Neural cell (in vitro differentiated cells): ENCODE measurements around the gene NOL7. TPM values are rescaled to one million over a fixed set of nuclear protein-coding genes. Genes with fewer than 3 reads are reported as not detected.

Source experiments
- H2AFZ ChIP-seq: fragments of 200-600, 300-800 bp; sonication (generic), shearing (Covaris generic); 2 replicates; pipeline ENCODE4 v1.6.0; 2014; ENCODE audit warnings: low read depth, mild to moderate bottlenecking, antibody characterized with exemption, low read length, moderate library complexity
- H3F3A ChIP-seq: fragments of 200-600 bp; shearing (Covaris generic); 2 replicates; pipeline ENCODE4 v1.6.1; 2016; ENCODE audit warnings: mild to moderate bottlenecking, moderate library complexity, mixed read lengths, antibody characterized with exemption, low read length; ENCODE audit not compliant: insufficient read depth, poor library complexity, severe bottlenecking
- H3K27ac ChIP-seq: fragments of 200-600, 300-800 bp; sonication (generic), shearing (Covaris generic); 2 replicates; pipeline ENCODE4 v1.5.1; 2014; ENCODE audit warnings: mild to moderate bottlenecking, low read length, moderate library complexity
- H3K27me3 ChIP-seq: fragments of 300-800, 200-600 bp; sonication (generic), shearing (Covaris generic); 2 replicates; pipeline ENCODE4 v1.6.0; 2014; ENCODE audit warnings: mild to moderate bottlenecking, low read depth, low read length, moderate library complexity; ENCODE audit not compliant: insufficient read depth
- H3K36me3 ChIP-seq: fragments of 300-800, 200-600 bp; sonication (generic), shearing (Covaris generic); 2 replicates; pipeline ENCODE4 v1.5.1; 2014; ENCODE audit warnings: mild to moderate bottlenecking, antibody characterized with exemption, low read length, moderate library complexity; ENCODE audit not compliant: insufficient read depth
- H3K4me2 ChIP-seq: fragments of 300-800, 200-600 bp; sonication (generic), shearing (Covaris generic); 2 replicates; pipeline ENCODE4 v1.6.0; 2014; ENCODE audit warnings: mild to moderate bottlenecking, low read length
- H3K4me3 ChIP-seq: fragments of 300-800, 200-600 bp; sonication (generic), shearing (Covaris generic); 2 replicates; pipeline ENCODE4 v1.5.1; 2014; ENCODE audit warnings: mild to moderate bottlenecking, low read length, moderate library complexity
- H3K79me2 ChIP-seq: fragments of 200-600 bp; shearing (Covaris generic); replicated peaks from 2 replicates; pipeline ENCODE4 v1.6.0; 2014; ENCODE audit warnings: mild to moderate bottlenecking, low read length, moderate library complexity; ENCODE audit not compliant: insufficient read depth
- H3K9ac ChIP-seq: fragments of 300-800, 200-600 bp; sonication (generic), shearing (Covaris generic); 2 replicates; pipeline ENCODE4 v1.6.1; 2016; ENCODE audit warnings: mild to moderate bottlenecking, low read length, mixed read lengths
- H3K9me2 ChIP-seq: fragments of 200-600 bp; shearing (Covaris generic); 2 replicates; pipeline ENCODE4 v1.6.1; 2016; ENCODE audit warnings: mild to moderate bottlenecking, low read length, mixed read lengths; ENCODE audit not compliant: insufficient read depth
- H3K9me3 ChIP-seq: fragments of 200-600, 300-800 bp; sonication (generic), shearing (Covaris generic); 2 replicates; pipeline ENCODE4 v1.6.1; 2016; ENCODE audit warnings: mild to moderate bottlenecking, mixed run types, low read length, moderate library complexity, mixed read lengths
- H4K20me1 ChIP-seq: fragments of 200-600 bp; shearing (Covaris generic); 2 replicates; pipeline ENCODE4 v1.6.1; 2016; ENCODE audit warnings: mild to moderate bottlenecking, mixed run types; ENCODE audit not compliant: insufficient read depth
- CTCF ChIP-seq: fragments of 450-650 bp; IDR thresholded peaks from 2 replicates; pipeline ENCODE4 v1.5.1; 2014; ENCODE audit warnings: antibody characterized with exemption, mild to moderate bottlenecking, moderate library complexity; ENCODE audit not compliant: poor library complexity, severe bottlenecking
- EP300 ChIP-seq: fragments of 450-650 bp; conservative IDR thresholded peaks from 2 replicates; pipeline ENCODE4 v1.6.1; 2014; ENCODE audit warnings: antibody characterized with exemption, mild to moderate bottlenecking, moderate library complexity; ENCODE audit not compliant: poor library complexity, severe bottlenecking
- EZH2 ChIP-seq: fragments of 200-600, 300-800 bp; shearing (Covaris generic), sonication (generic); IDR thresholded peaks from 2 replicates; pipeline ENCODE4 v1.6.1; 2014; ENCODE audit warnings: antibody characterized with exemption, low read length, borderline replicate concordance, mild to moderate bottlenecking; ENCODE audit not compliant: insufficient read depth, poor library complexity, severe bottlenecking
- MXI1 ChIP-seq: fragments of 450-650 bp; conservative IDR thresholded peaks from 2 replicates; pipeline ENCODE4 v1.6.1; 2014; ENCODE audit warnings: antibody characterized with exemption, mild to moderate bottlenecking; ENCODE audit not compliant: poor library complexity, severe bottlenecking
- POLR2AphosphoS5 ChIP-seq: IDR thresholded peaks from 2 replicates; pipeline ENCODE4 v1.6.1; 2012
- RAD21 ChIP-seq: fragments of 450-650 bp; conservative IDR thresholded peaks from 2 replicates; pipeline ENCODE4 v1.6.1; 2014; ENCODE audit warnings: antibody characterized with exemption, mild to moderate bottlenecking, moderate library complexity
- REST ChIP-seq: IDR thresholded peaks from 2 replicates; pipeline ENCODE4 v1.6.1; 2012; ENCODE audit warnings: borderline replicate concordance
- SMC3 ChIP-seq: fragments of 450-650 bp; conservative IDR thresholded peaks from 2 replicates; pipeline ENCODE4 v1.6.1; 2014; ENCODE audit warnings: antibody characterized with exemption, mild to moderate bottlenecking, moderate library complexity; ENCODE audit not compliant: poor library complexity
- TAF1 ChIP-seq: IDR thresholded peaks from 2 replicates; pipeline ENCODE4 v1.6.1; 2012; ENCODE audit warnings: low read depth
- polyA plus RNA-seq: library from polyadenylated mRNA; depleted of rRNA; stranded (reverse); fragments of >200 nt; gene quantifications from 2 replicates; pipeline ENCODE4 v1.2.3, GENCODE V29; 2014

The NOL7 gene
- polyA plus RNA-seq, 1 donor from 2014 or later: 117 TPM

- H3K9me3 ChIP-seq: no peaks in the 10 kb centered on the region
- H3K27ac ChIP-seq: no peak overlapping the region
- no peak overlapping the region for H3K4me2 ChIP-seq
- no peaks in the 10 kb centered on the region for H4K20me1 ChIP-seq
- TF ChIP-seq CTCF: no peak
- TF ChIP-seq MXI1: no peak
- no peak for TF ChIP-seq EP300
- TF ChIP-seq SMC3: no peak
- no peak overlapping the region for H3K4me3 ChIP-seq
- no peaks in the 10 kb centered on the region for H3K27me3 ChIP-seq
- peaks cover 4% of the 10 kb centered on the region for H3F3A ChIP-seq
- H3K9me2 ChIP-seq: no peaks in the 10 kb centered on the region
- H2AFZ ChIP-seq: no peak overlapping the region
- no peak overlapping the region for H3K9ac ChIP-seq
- peaks cover 10% of the 10 kb centered on the region for H3K79me2 ChIP-seq
- H3K36me3 ChIP-seq: no peaks in the 10 kb centered on the region
Measured at GRCh38 chr6:13611715-13612114, 3.4 kb upstream of the NOL7 start.

GRCh38 chr6:13613029-13613594 is 2.0 kb upstream of the NOL7 start:
- no peak overlapping the region for H3K9ac ChIP-seq
- no peaks in the 10 kb centered on the region for H4K20me1 ChIP-seq
- H3K27ac ChIP-seq: no peak overlapping the region
- peaks cover 17% of the 10 kb centered on the region for H3K79me2 ChIP-seq
- no peaks in the 10 kb centered on the region for H3K27me3 ChIP-seq
- H3K36me3 ChIP-seq: no peaks in the 10 kb centered on the region
- TF ChIP-seq EZH2 (no peak), RAD21 (no peak), MXI1 (no peak), EP300 (no peak), SMC3 (no peak), REST (no peak), CTCF (no peak), TAF1 (no peak), POLR2AphosphoS5 (no peak)
- no peak overlapping the region for H2AFZ ChIP-seq
- no peak overlapping the region for H3K4me3 ChIP-seq
- H3K9me3 ChIP-seq: no peaks in the 10 kb centered on the region
- no peaks in the 10 kb centered on the region for H3K9me2 ChIP-seq
- H3K4me2 ChIP-seq: no peak overlapping the region
- peaks cover 4% of the 10 kb centered on the region for H3F3A ChIP-seq
